ENCODE results near the gene SIN3B. TPM values are rescaled to one million over a fixed set of nuclear protein-coding genes. Genes with fewer than 3 reads are reported as not detected.

Gene SIN3B
- total and polyA plus RNA-seq, 5 donors, result 22.6 to 35.4 (median 28.3) TPM

- ATAC-seq (peak; percentile 70 to 75), DNase-seq (peak; percentile 64 to 82 (median 66))
- no peaks in the 10 kb centered on the region for H3K9me3 ChIP-seq (ENCODE audit: control insufficient read depth, low read length)
- H3K4me1 ChIP-seq (ENCODE audit: control insufficient read depth, insufficient read depth, low read length), result peaks cover 1% of the 10 kb centered on the region
- intact Hi-C loops (cut with DNase I), result loop anchor here in 1 of 4 donors (10.0 kb wide), 1 partner anchor 51 kb away; no protein-coding TSS in a partner anchor
- H3K27ac ChIP-seq (ENCODE audit: low read length), result peak overlapping the region; percentile 48
- peak overlapping the region; percentile 61 for H3K4me3 ChIP-seq (ENCODE audit: low read length)
- WGBS, result 14% methylated on average over 13 of the region's 13 CpGs
- no peaks in the 10 kb centered on the region for H3K27me3 ChIP-seq (ENCODE audit: control insufficient read depth, insufficient read depth)
These were observed 3.7 kb upstream of the SIN3B start for GRCh38 chr19:16825312-16826052.

GRCh38 chr19:16829822-16830289 lies 658 bp downstream of the SIN3B start:
- intact Hi-C loops (cut with DNase I), result loop anchor here in 1 of 4 donors (10.0 kb wide), 1 partner anchor 55 kb away; no protein-coding TSS in a partner anchor
- H3K4me1 ChIP-seq (ENCODE audit: control insufficient read depth, insufficient read depth, low read length), result peaks cover 4% of the 10 kb centered on the region
- peak overlapping the region; percentile 84 for H3K4me3 ChIP-seq (ENCODE audit: low read length)
- no peak overlapping the region for H3K27ac ChIP-seq (ENCODE audit: low read length)
- H3K9me3 ChIP-seq (ENCODE audit: control insufficient read depth, low read length), result no peaks in the 10 kb centered on the region
- WGBS, result 15% methylated on average over 13 of the region's 13 CpGs
- H3K27me3 ChIP-seq (ENCODE audit: control insufficient read depth, insufficient read depth), result no peaks in the 10 kb centered on the region
- DNase-seq, result no peak
- ATAC-seq, result peak; percentile 7 to 22

DNA sequence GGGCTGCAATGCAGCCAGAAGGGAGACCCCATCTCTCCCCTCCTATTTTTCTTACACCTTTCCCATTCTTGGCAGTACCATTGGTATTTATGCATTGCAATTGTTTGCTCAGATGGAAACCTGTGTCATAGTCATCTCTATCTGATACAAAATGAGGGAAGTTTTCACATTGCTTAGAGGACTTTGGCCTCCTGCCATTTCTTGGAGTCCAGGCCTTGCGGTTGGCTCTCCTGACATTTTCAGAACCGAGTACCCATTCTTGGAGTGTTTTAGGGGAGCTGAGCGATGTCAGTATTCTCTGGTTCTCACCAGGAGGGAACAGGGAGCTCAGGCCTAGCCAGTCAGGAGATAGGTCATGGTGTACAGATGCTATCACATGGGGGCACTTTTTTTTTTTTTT lies 1.5 kb downstream of the SIN3B start:
- no peak overlapping the region for H3K4me3 ChIP-seq (ENCODE audit: low read length)

GRCh38 chr19:16831531-16831930 lies 2.3 kb downstream of the SIN3B start:
- intact Hi-C loops (cut with DNase I), result no loop called here
- ATAC-seq, result no peak
- H3K9me3 ChIP-seq (ENCODE audit: control insufficient read depth, low read length), result no peaks in the 10 kb centered on the region

More for the DNA sequence above, 1.5 kb downstream of the SIN3B start:
- WGBS, result 53% methylated on average over 3 of the region's 3 CpGs
- intact Hi-C loops (cut with DNase I), result no loop called here
- DNase-seq, result no peak
- Histone ChIP-seq H3K27ac (ENCODE audit: low read length) (no peak overlapping the region), H3K9me3 (ENCODE audit: control insufficient read depth, low read length) (no peaks in the 10 kb centered on the region), H3K4me1 (ENCODE audit: control insufficient read depth, insufficient read depth, low read length) (peaks cover 4% of the 10 kb centered on the region), H3K27me3 (ENCODE audit: control insufficient read depth, insufficient read depth) (no peaks in the 10 kb centered on the region)
- ATAC-seq, result no peak

DNA sequence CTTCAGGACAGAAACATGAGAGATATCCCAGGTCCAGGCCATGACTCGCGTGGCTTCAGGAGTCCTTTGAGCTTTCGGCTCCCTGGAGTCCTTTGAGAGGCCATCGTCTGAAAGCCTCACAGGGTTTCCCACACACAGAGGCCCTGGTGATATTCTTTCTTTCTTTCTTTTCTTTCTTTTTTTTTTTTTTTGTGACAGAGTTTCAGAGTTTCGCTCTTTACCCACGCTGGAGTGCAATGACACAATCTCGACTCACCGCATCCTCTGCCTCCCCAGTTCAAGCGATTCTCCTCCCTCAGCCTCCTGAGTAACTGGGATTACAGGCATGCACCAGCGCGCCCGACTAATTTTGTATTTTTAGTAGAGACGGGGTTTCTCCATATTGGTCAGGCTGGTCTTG lies 5.5 kb downstream of the SIN3B start:
- no peak for ATAC-seq
- Histone ChIP-seq H3K4me3 (ENCODE audit: low read length) (no peak overlapping the region), H3K27ac (ENCODE audit: low read length) (no peak overlapping the region), H3K9me3 (ENCODE audit: control insufficient read depth, low read length) (no peaks in the 10 kb centered on the region), H3K4me1 (ENCODE audit: control insufficient read depth, insufficient read depth, low read length) (peaks cover 7% of the 10 kb centered on the region), H3K27me3 (ENCODE audit: control insufficient read depth, insufficient read depth) (no peaks in the 10 kb centered on the region)
- no peak for DNase-seq
- WGBS, result 93% methylated on average over 13 of the region's 13 CpGs
- intact Hi-C loops (cut with DNase I), result no loop called here

More at GRCh38 chr19:16831531-16831930, 2.3 kb downstream of the SIN3B start:
- Histone ChIP-seq H3K4me1 (ENCODE audit: control insufficient read depth, insufficient read depth, low read length) (peaks cover 4% of the 10 kb centered on the region), H3K27me3 (ENCODE audit: control insufficient read depth, insufficient read depth) (no peaks in the 10 kb centered on the region), H3K27ac (ENCODE audit: low read length) (no peak overlapping the region), H3K4me3 (ENCODE audit: low read length) (no peak overlapping the region)
- WGBS, result 91% methylated on average over 9 of the region's 9 CpGs
- no peak for DNase-seq

GRCh38 chr19:16836115-16837034 lies 7.2 kb downstream of the SIN3B start:
- DNase-seq, result peak in 1 of 3 donors; percentile 65
- intact Hi-C loops (cut with DNase I), result no loop called here
- Histone ChIP-seq H3K27ac (ENCODE audit: low read length) (no peak overlapping the region), H3K27me3 (ENCODE audit: control insufficient read depth, insufficient read depth) (no peaks in the 10 kb centered on the region), H3K9me3 (ENCODE audit: control insufficient read depth, low read length) (no peaks in the 10 kb centered on the region), H3K4me1 (ENCODE audit: control insufficient read depth, insufficient read depth, low read length) (peaks cover 3% of the 10 kb centered on the region), H3K4me3 (ENCODE audit: low read length) (no peak overlapping the region)
- 60% methylated on average over 23 of the region's 23 CpGs for WGBS
- ATAC-seq, result peak; percentile 23 to 25

DNA sequence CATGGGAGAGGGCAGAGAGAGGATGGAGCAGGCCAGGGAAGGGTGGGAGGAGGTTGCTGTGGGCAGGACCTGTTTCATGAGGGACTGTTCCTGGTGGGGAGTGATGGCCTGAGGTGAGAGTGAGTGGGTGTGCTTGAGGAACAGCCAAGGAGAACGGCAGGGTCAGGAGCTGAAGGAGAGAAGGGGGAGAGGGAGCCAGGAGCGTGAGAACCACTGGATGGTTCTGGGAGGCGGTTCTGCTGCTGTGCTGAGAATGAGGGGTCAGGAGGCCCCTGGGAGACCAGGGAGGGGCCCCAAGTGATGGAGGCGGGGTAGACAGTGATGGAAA lies 7.8 kb downstream of the SIN3B start:
- no peak overlapping the region for H3K4me3 ChIP-seq (ENCODE audit: low read length)
- DNase-seq (no peak), ATAC-seq (no peak)
- H3K9me3 ChIP-seq (ENCODE audit: control insufficient read depth, low read length), result no peaks in the 10 kb centered on the region
- H3K27ac ChIP-seq (ENCODE audit: low read length), result no peak overlapping the region
- whole genome bisulfite sequencing, result 77% methylated on average over 4 of the region's 4 CpGs
- H3K4me1 ChIP-seq (ENCODE audit: control insufficient read depth, insufficient read depth, low read length), result peaks cover 3% of the 10 kb centered on the region
- intact Hi-C loops (cut with DNase I), result no loop called here
- no peaks in the 10 kb centered on the region for H3K27me3 ChIP-seq (ENCODE audit: control insufficient read depth, insufficient read depth)

DNA sequence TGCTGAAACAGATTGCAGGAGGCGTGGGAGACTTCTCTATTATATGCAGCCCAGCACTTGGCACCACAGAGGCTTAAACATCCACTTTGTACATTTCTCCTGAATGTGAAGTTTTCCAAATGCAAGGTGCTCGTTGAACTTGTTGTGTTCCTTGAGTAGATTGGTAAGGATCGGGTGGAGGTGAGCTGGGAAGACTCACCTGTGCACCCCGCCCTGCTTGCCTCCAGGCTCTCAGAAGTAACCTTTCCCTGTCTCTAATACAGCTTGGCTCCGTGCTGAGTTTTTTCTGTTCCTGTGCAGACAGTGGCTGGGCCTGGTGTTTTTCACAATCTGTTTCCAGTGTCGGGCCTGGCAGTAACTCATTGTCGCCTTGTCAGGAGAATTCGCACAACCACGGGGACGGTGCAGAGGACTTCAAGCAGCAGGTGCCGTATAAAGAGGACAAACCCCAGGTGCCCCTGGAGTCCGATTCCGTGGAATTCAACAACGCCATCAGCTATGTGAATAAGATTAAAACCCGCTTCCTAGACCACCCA lies 12.3 kb downstream of the SIN3B start:
- ATAC-seq (no peak), DNase-seq (no peak)

GRCh38 chr19:16846901-16847300 lies 17.7 kb downstream of the SIN3B start:
- Histone ChIP-seq H3K27me3 (ENCODE audit: control insufficient read depth, insufficient read depth) (no peaks in the 10 kb centered on the region), H3K4me3 (ENCODE audit: low read length) (no peak overlapping the region), H3K4me1 (ENCODE audit: control insufficient read depth, insufficient read depth, low read length) (no peaks in the 10 kb centered on the region), H3K9me3 (ENCODE audit: control insufficient read depth, low read length) (no peaks in the 10 kb centered on the region), H3K27ac (ENCODE audit: low read length) (no peak overlapping the region)
- DNase-seq, result peak in 1 of 3 donors; percentile 34
- intact Hi-C loops (cut with DNase I), result no loop called here
- WGBS, result 97% methylated on average over 16 of the region's 16 CpGs
- peak; percentile 7 to 20 for ATAC-seq

More for the DNA sequence above, 12.3 kb downstream of the SIN3B start:
- Histone ChIP-seq H3K27ac (ENCODE audit: low read length) (no peak overlapping the region), H3K27me3 (ENCODE audit: control insufficient read depth, insufficient read depth) (no peaks in the 10 kb centered on the region), H3K4me3 (ENCODE audit: low read length) (no peak overlapping the region), H3K9me3 (ENCODE audit: control insufficient read depth, low read length) (no peaks in the 10 kb centered on the region), H3K4me1 (ENCODE audit: control insufficient read depth, insufficient read depth, low read length) (peaks cover 3% of the 10 kb centered on the region)
- intact Hi-C loops (cut with DNase I), result no loop called here
- 87% methylated on average over 15 of the region's 15 CpGs for WGBS

GRCh38 chr19:16847430-16847829 lies 18.2 kb downstream of the SIN3B start:
- peak; percentile 43 to 56 for ATAC-seq
- H3K9me3 ChIP-seq (ENCODE audit: control insufficient read depth, low read length), result no peaks in the 10 kb centered on the region
- DNase-seq, result peak in 1 of 3 donors; percentile 61
- 92% methylated on average over 6 of the region's 6 CpGs for WGBS
- no peak overlapping the region for H3K4me3 ChIP-seq (ENCODE audit: low read length)
- H3K27me3 ChIP-seq (ENCODE audit: control insufficient read depth, insufficient read depth), result no peaks in the 10 kb centered on the region
- intact Hi-C loops (cut with DNase I), result no loop called here
- no peak overlapping the region for H3K27ac ChIP-seq (ENCODE audit: low read length)
- H3K4me1 ChIP-seq (ENCODE audit: control insufficient read depth, insufficient read depth, low read length), result no peaks in the 10 kb centered on the region

- Histone ChIP-seq H3K9me3 (ENCODE audit: control insufficient read depth, low read length) (no peaks in the 10 kb centered on the region), H3K4me1 (ENCODE audit: control insufficient read depth, insufficient read depth, low read length) (no peaks in the 10 kb centered on the region), H3K4me3 (ENCODE audit: low read length) (no peak overlapping the region), H3K27ac (ENCODE audit: low read length) (no peak overlapping the region), H3K27me3 (ENCODE audit: control insufficient read depth, insufficient read depth) (no peaks in the 10 kb centered on the region)
- WGBS, result 93% methylated on average over 1 of the region's 1 CpG
- DNase-seq (no peak), ATAC-seq (no peak)
- intact Hi-C loops (cut with DNase I), result no loop called here
These were observed 20.0 kb downstream of the SIN3B start for GRCh38 chr19:16849168-16849567.

Data from right cardiac atrium (tissue), 5 donors.